Measurements from ENCODE around the gene PRDM10.

GRCh38 chr11:129951201-129951865, 51.3 kb downstream of the PRDM10 start:
- TF ChIP-seq POLR2A (IDR thresholded peaks at IDR 0.05) (no peak), CTCF (IDR thresholded peaks at IDR 0.05) (no peak)

Measured in right lobe of liver (tissue), 4 donors.